Measurements from ENCODE around the gene SARDH.

DNA sequence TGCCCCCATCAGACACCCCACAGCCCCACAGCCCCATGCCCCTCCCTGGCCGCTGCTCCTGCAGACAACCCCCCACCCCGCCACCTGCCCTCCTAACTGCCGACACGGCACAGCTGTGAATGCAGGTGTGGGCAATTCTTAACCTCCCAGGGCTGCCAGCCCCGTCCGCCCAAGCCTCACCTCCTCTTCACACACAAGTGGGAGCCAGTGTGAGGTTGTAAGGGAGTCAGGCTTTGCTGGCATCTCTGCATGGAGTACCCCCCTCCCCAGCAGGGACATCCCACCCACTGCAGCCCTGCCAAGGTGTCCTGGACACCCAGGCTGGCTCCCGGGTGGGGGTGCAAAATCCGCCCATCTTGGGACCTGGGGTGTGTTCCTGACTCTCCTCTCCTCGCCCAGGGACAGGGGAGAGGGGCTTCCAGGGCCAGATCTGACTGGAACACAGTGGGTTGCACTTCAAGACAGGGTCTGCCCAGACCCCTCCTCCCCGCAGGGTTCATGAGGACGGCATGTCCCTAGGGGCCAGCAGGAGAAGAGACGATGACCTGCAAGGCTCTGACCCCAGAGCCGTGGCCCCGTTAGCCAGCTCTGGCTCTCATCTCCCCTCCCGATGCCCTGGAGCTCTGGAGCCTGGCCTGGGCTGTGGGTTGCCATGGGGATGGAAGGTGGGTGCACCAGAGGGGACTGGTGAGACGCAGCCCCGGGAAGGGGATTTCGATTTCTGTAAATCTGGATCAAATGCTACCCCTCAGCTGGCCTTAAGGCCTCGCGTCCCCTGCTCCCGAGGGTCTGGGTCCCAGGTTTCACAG, 34.4 kb downstream of the SARDH start:
- TF ChIP-seq EZH2 (optimal IDR thresholded peaks at IDR 0.05; ENCODE audit: low read depth, low read length) (no peak), CTCF (IDR thresholded peaks at IDR 0.05; ENCODE audit: low read length) (no peak)
